Neural cell (in vitro differentiated cells): ENCODE measurements around the gene SLC25A21.

ENCODE experiments used
- CTCF ChIP-seq: fragments of 450-650 bp; IDR thresholded peaks from 2 replicates; pipeline ENCODE4 v1.5.1; 2014; ENCODE audit warnings: antibody characterized with exemption, mild to moderate bottlenecking, moderate library complexity; ENCODE audit not compliant: poor library complexity, severe bottlenecking
- EZH2 ChIP-seq: fragments of 200-600, 300-800 bp; shearing (Covaris generic), sonication (generic); IDR thresholded peaks from 2 replicates; pipeline ENCODE4 v1.6.1; 2014; ENCODE audit warnings: antibody characterized with exemption, low read length, borderline replicate concordance, mild to moderate bottlenecking; ENCODE audit not compliant: insufficient read depth, poor library complexity, severe bottlenecking
- MXI1 ChIP-seq: fragments of 450-650 bp; conservative IDR thresholded peaks from 2 replicates; pipeline ENCODE4 v1.6.1; 2014; ENCODE audit warnings: antibody characterized with exemption, mild to moderate bottlenecking; ENCODE audit not compliant: poor library complexity, severe bottlenecking
- POLR2AphosphoS5 ChIP-seq: IDR thresholded peaks from 2 replicates; pipeline ENCODE4 v1.6.1; 2012
- SMC3 ChIP-seq: fragments of 450-650 bp; conservative IDR thresholded peaks from 2 replicates; pipeline ENCODE4 v1.6.1; 2014; ENCODE audit warnings: antibody characterized with exemption, mild to moderate bottlenecking, moderate library complexity; ENCODE audit not compliant: poor library complexity

- TF ChIP-seq MXI1 (no peak), EZH2 (no peak), POLR2AphosphoS5 (no peak), CTCF (no peak), SMC3 (no peak)
These were observed 519.0 kb downstream of the SLC25A21 start for GRCh38 chr14:36653413-36653812.
